PC-3 (cell line): ENCODE measurements around the gene PHTF2.

Experiments
- CTCF ChIP-seq: fragments of 300-600 bp; sonication (generic); conservative IDR thresholded peaks from 2 replicates; pipeline ENCODE4 v1.5.1; 2017; ENCODE audit warnings: antibody characterized with exemption, low read depth, mild to moderate bottlenecking, low read length
- EZH2 ChIP-seq: fragments of 300-600 bp; sonication (generic); IDR thresholded peaks from one replicate; pipeline ENCODE4 v1.6.1; 2017; ENCODE audit warnings: antibody characterized with exemption, mild to moderate bottlenecking, low read length; ENCODE audit not compliant: unreplicated experiment

- no peak for TF ChIP-seq CTCF
- TF ChIP-seq EZH2: no peak
These were observed 47.9 kb downstream of the PHTF2 start for GRCh38 chr7:77846317-77847092.
